Esophagus muscularis mucosa (tissue), 4 donors: ENCODE data around the gene PNPLA7. TPM values are rescaled to one million over a fixed set of nuclear protein-coding genes. Genes with fewer than 3 reads are reported as not detected.
"Not testable (repeated sequence)": the region's sequence is repeated elsewhere in the genome, so short reads cannot be mapped to it uniquely, and the experiment has no call there.

Experiments
- DNase-seq: peaks from one replicate; pipeline ENCODE4 v3.0.0-alpha.2; 2017; ENCODE audit errors: extremely low spot score
- H3K27ac ChIP-seq, 4 donors: fragments of 200-600 bp; sonication (generic); replicated peaks in 1 of 4; 1 replicate in 3 of 4; 2 replicates in 1 of 4; pipeline ENCODE4 v1.5.1; 2016 to 2019; ENCODE audit warnings: mild to moderate bottlenecking in 1 of 4
- H3K27me3 ChIP-seq, 4 donors: fragments of 200-600 bp; sonication (generic); one replicate each; pipeline versions ENCODE4 v1.5.1 to v1.6.0; 2016 to 2019
- H3K36me3 ChIP-seq, 4 donors: fragments of 200-600 bp; sonication (generic); one replicate each; pipeline ENCODE4 v1.5.1; 2016 to 2019
- H3K4me1 ChIP-seq, 4 donors: fragments of 200-600 bp; sonication (generic); one replicate each; pipeline ENCODE4 v1.5.1; 2016 to 2019
- H3K4me3 ChIP-seq, 4 donors: fragments of 200-600 bp; sonication (generic); 1 replicate in 2 of 4; 2 replicates in 2 of 4; pipeline ENCODE4 v1.5.1; 2016 to 2019; ENCODE audit warnings: mild to moderate bottlenecking in 4 of 4, moderate library complexity in 1 of 4
- H3K9me3 ChIP-seq, 4 donors: fragments of 200-600 bp; sonication (generic); 1 replicate in 3 of 4; 2 replicates in 1 of 4; pipeline ENCODE4 v1.5.1; 2016 to 2019
- EP300 ChIP-seq: sonication (generic); formaldehyde crosslinking; IDR thresholded peaks from one replicate; pipeline ENCODE4 v1.6.1; 2017; ENCODE audit warnings: antibody characterized with exemption
- POLR2A ChIP-seq: fragments of 450-650 bp; IDR thresholded peaks from one replicate; pipeline ENCODE4 v1.6.1; 2017; ENCODE audit warnings: antibody characterized with exemption, moderate library complexity, mild to moderate bottlenecking, low read depth
- POLR2AphosphoS5 ChIP-seq, 2 donors: sonication (generic); formaldehyde crosslinking; IDR thresholded peaks; one replicate each; pipeline ENCODE4 v1.6.1; 2017; ENCODE audit warnings: antibody characterized with exemption in 2 of 2
- WGBS: methylation state at CpG from one replicate; pipeline ENCODE4 v1.1.5; 2018; 5-methylcytosine and 5-hydroxymethylcytosine counted together
- intact Hi-C: fragments of 100-400 bp; cut with DNase I; formaldehyde crosslinking; loops from one replicate; pipeline ENCODE4 v1.15.1; 2023
- total RNA-seq, 4 donors: library from RNA; depleted of rRNA; stranded (reverse); fragments of >200 nt; gene quantifications; one replicate each; pipeline versions ENCODE4 v1.1.0 to v1.2.1, GENCODE V29; 2016
- TF ChIP-seq, protein P1 (sequence below), 3 experiments: fragments of 200-600 bp in 2 of 3; fragments of 450-650 bp in 1 of 3; sonication (generic) in 2 of 3; IDR thresholded peaks; one replicate each; pipeline ENCODE4 v1.5.1; 2017 to 2019; ENCODE audit warnings: antibody characterized with exemption in 3 of 3, mild to moderate bottlenecking in 2 of 3, moderate library complexity in 1 of 3

PNPLA7 gene
- total RNA-seq, 4 donors from 2014 or later: 3.0 to 6.2 (median 4.0) TPM

DNA sequence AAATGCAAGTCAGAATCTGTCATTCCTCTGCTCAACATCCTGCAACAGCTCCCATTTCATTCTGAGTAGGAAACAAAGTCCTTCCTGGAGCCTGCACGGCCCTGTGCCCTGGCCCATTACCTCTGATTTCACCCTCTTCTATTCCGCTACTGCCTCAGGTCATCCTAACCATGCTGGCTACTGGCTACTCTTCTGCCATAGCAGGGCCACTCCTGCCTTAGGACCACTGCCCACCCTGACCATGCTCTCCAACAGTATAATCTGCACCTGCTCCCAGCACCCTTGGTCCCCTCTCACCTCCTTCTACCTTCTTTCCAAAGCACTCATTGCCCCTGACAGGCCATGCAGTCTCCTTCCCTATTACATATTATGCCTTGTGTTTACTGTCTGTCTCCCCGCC is 20.4 kb upstream of the PNPLA7 start:
- WGBS: 96% methylated on average over 3 of the region's 3 CpGs
- Histone ChIP-seq H3K27me3 (no peaks in the 10 kb centered on the region), H3K4me1 (peaks cover 0 to 11% (median 9%) of the 10 kb centered on the region in 4 donors), H3K4me3 (no peak overlapping the region), H3K27ac (no peak overlapping the region), H3K9me3 (no peaks in the 10 kb centered on the region), H3K36me3 (peaks cover 24 to 61% (median 42%) of the 10 kb centered on the region in 4 donors)
- intact Hi-C loops: no loop called here
- TF ChIP-seq POLR2AphosphoS5 (IDR thresholded peaks at IDR 0.05) (no peak), EP300 (no peak), POLR2A (no peak)
- TF ChIP-seq, protein P1, sequence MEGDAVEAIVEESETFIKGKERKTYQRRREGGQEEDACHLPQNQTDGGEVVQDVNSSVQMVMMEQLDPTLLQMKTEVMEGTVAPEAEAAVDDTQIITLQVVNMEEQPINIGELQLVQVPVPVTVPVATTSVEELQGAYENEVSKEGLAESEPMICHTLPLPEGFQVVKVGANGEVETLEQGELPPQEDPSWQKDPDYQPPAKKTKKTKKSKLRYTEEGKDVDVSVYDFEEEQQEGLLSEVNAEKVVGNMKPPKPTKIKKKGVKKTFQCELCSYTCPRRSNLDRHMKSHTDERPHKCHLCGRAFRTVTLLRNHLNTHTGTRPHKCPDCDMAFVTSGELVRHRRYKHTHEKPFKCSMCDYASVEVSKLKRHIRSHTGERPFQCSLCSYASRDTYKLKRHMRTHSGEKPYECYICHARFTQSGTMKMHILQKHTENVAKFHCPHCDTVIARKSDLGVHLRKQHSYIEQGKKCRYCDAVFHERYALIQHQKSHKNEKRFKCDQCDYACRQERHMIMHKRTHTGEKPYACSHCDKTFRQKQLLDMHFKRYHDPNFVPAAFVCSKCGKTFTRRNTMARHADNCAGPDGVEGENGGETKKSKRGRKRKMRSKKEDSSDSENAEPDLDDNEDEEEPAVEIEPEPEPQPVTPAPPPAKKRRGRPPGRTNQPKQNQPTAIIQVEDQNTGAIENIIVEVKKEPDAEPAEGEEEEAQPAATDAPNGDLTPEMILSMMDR (IDR thresholded peaks at IDR 0.05): no peak
- no peak for DNase-seq

DNA sequence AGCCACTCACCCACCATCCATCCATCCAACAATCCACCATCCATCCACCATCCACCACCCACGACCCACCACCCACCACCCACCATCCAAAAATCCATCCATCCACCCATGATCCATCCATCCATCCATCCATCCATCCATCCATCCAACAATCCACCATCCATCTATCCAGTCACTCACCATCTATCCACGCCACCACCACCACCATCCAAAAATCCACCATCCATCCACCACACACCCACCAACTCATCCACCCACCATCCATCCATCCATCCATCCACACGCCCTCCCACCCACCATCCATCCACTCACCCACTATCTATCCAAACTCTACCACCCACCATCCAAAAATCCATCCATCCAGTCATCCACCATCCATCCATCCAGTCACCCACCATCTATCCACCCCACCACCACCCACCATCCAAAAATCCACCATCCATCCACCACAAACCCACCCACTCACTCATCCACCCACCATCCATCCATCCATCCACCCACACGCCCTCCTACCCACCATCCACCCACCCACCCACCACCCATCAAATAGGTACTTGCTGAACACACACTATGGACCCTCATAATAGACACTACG is 19.5 kb upstream of the PNPLA7 start:
- Histone ChIP-seq H3K9me3 (no peaks in the 10 kb centered on the region), H3K4me1 (peaks cover 0 to 3% (median under 1%) of the 10 kb centered on the region in 4 donors), H3K4me3 (no peak overlapping the region), H3K27me3 (no peaks in the 10 kb centered on the region), H3K36me3 (peaks cover 26 to 55% (median 38%) of the 10 kb centered on the region in 4 donors), H3K27ac (no peak overlapping the region)
- no peak for DNase-seq
- 97% methylated on average over 5 of the region's 5 CpGs for WGBS
- TF ChIP-seq, protein P1 (IDR thresholded peaks at IDR 0.05): no peak
- TF ChIP-seq POLR2A (no peak), POLR2AphosphoS5 (IDR thresholded peaks at IDR 0.05) (no peak), EP300 (no peak)
- intact Hi-C loops: no loop called here

DNA sequence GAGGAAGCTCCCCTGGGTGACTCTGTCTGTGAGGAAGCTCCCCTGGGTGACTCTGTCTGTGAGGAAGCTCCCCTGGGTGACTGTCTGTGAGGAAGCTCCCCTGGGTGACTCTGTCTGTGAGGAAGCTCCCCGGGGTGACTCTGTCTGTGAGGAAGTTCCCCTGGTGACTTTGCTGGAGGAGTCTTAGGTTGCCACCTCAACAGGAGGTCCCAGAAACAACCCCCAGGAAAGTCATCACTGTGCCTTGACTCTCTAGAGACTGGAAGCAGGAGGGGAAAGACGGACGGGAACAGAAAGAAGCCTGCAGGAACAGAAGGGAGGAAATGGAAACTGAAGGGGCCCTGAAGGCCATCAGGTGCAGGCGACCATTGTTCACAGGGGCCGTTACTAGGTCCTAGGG is 18.2 kb upstream of the PNPLA7 start:
- H3K27ac ChIP-seq, intact Hi-C loops, H3K4me1 ChIP-seq, H3K9me3 ChIP-seq, H3K27me3 ChIP-seq, H3K4me3 ChIP-seq, DNase-seq: not testable (repeated sequence)
- peaks cover 27 to 56% (median 40%) of the 10 kb centered on the region in 4 donors for H3K36me3 ChIP-seq
- WGBS: 85% methylated on average over 5 of the region's 5 CpGs

DNA sequence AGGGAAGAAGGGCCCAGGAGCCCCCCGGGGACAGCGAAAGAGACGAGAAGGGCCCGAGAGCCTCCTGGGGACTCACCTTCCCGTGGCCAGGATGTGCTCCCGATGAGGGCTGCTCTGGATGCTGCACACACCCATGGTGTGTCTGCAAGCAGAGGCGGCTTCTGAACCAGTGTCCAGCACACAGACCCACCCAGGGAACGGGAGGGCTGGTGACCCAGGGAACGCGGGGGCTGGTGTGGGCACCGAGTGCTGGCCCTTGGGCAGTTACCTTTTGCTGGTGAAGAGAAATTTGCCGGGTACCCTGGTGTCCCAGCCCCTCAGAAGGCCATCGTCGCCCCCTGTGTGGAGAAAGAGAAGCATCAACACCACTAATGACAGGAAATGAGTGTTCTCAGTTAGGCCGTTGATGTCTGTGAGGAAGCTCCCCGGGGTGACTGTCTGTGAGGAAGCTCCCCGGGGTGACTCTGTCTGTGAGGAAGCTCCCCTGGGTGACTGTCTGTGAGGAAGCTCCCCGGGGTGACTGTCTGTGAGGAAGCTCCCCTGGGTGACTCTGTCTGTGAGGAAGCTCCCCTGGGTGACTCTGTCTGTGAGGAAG is 14.7 kb upstream of the PNPLA7 start:
- whole genome bisulfite sequencing: 87% methylated on average over 8 of the region's 18 CpGs
- intact Hi-C loops: no loop called here
- Histone ChIP-seq H3K36me3 (peaks cover 21 to 47% (median 39%) of the 10 kb centered on the region in 4 donors), H3K27ac (no peak overlapping the region), H3K9me3 (no peaks in the 10 kb centered on the region), H3K4me1 (no peaks in the 10 kb centered on the region), H3K4me3 (no peak overlapping the region), H3K27me3 (no peaks in the 10 kb centered on the region)
- TF ChIP-seq POLR2AphosphoS5 (IDR thresholded peaks at IDR 0.05) (no peak), EP300 (no peak), POLR2A (no peak)
- TF ChIP-seq, protein P1 (IDR thresholded peaks at IDR 0.05): no peak
- DNase-seq: no peak

DNA sequence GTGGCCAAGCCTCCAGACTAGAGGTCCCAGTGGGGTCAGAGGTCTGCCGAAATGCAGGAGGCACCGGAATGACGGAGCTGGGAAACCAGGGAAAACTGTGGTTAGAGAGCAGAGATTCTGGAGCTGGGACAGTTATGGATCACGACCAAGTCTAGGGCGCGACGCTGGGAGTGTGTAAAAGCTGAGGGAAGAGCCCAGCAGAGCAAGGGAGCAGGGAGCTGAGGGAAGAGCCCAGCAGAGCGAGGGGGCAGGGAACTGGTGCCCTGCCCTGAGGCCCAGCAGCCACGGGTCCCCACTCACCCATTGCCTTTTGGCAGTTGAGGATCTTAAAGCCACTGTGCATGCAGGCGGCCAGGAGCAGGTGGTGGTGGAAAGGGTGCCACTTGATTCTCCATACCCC is 13.9 kb upstream of the PNPLA7 start:
- no peaks in the 10 kb centered on the region for H3K4me1 ChIP-seq
- intact Hi-C loops: no loop called here
- DNase-seq: no peak
- H3K27me3 ChIP-seq: no peaks in the 10 kb centered on the region
- H3K27ac ChIP-seq: no peak overlapping the region
- peaks cover 21 to 55% (median 45%) of the 10 kb centered on the region in 4 donors for H3K36me3 ChIP-seq
- H3K4me3 ChIP-seq: no peak overlapping the region
- H3K9me3 ChIP-seq: no peaks in the 10 kb centered on the region
- TF ChIP-seq, protein P1 (IDR thresholded peaks at IDR 0.05): no peak
- TF ChIP-seq POLR2A (no peak), POLR2AphosphoS5 (IDR thresholded peaks at IDR 0.05) (no peak), EP300 (no peak)
- WGBS: 92% methylated on average over 10 of the region's 10 CpGs
